Ovary (tissue), 3 donors: ENCODE measurements around the gene CCR5.

Experiments
- CTCF ChIP-seq, 3 donors: fragments of 450-650 bp in 2 of 3; fragments of 200-600 bp in 1 of 3; IDR thresholded peaks; one replicate each; pipeline versions ENCODE4 v1.5.1 to v1.8.0; 2016 to 2022; ENCODE audit warnings: antibody characterized with exemption in 3 of 3, mild to moderate bottlenecking in 1 of 3
- EP300 ChIP-seq: sonication (generic); formaldehyde crosslinking; IDR thresholded peaks from one replicate; pipeline ENCODE4 v1.6.1; 2017; ENCODE audit warnings: antibody characterized with exemption
- POLR2A ChIP-seq: fragments of 450-650 bp; IDR thresholded peaks from one replicate; pipeline ENCODE4 v1.6.1; 2017; ENCODE audit warnings: antibody characterized with exemption, mild to moderate bottlenecking, moderate library complexity
- donor health status: DM: no; HTN: no; CAD: no.

- TF ChIP-seq CTCF (IDR thresholded peaks at IDR 0.05) (no peak), POLR2A (no peak), EP300 (no peak)
These were observed 5.1 kb downstream of the CCR5 start for GRCh38 chr3:46375814-46376213.
